HG03575 (cell line): ENCODE results near the gene KCNK5.

Experiments used
- ATAC-seq: cut with Tn5 transposase; IDR thresholded peaks from one replicate; pipeline ENCODE4 v1.9.1; 2021; ENCODE audit not compliant: unreplicated experiment, insufficient number of reproducible peaks, low FRiP score; ENCODE audit errors: extremely low read depth

Gene KCNK5

GRCh38 chr6:39204160-39204495 is 25.1 kb downstream of the KCNK5 start:
- ATAC-seq: no peak

- no peak for ATAC-seq
Observed at GRCh38 chr6:39203436-39204159, 25.7 kb downstream of the KCNK5 start.

GRCh38 chr6:39202166-39202565 is 27.1 kb downstream of the KCNK5 start:
- no peak for ATAC-seq

GRCh38 chr6:39200498-39201020 is 28.7 kb downstream of the KCNK5 start:
- ATAC-seq: no peak

GRCh38 chr6:39199976-39200375 is 29.3 kb downstream of the KCNK5 start:
- ATAC-seq: no peak

GRCh38 chr6:39199231-39199940 is 29.9 kb downstream of the KCNK5 start:
- ATAC-seq: no peak

GRCh38 chr6:39198528-39198927 is 30.7 kb downstream of the KCNK5 start:
- no peak for ATAC-seq

GRCh38 chr6:39197922-39198500 is 31.3 kb downstream of the KCNK5 start:
- ATAC-seq: no peak

GRCh38 chr6:39197521-39197920 is 31.8 kb downstream of the KCNK5 start:
- ATAC-seq: no peak

GRCh38 chr6:39196673-39197091 is 32.6 kb downstream of the KCNK5 start:
- no peak for ATAC-seq

- ATAC-seq: no peak
Observed at GRCh38 chr6:39195792-39196385, 33.4 kb downstream of the KCNK5 start.

GRCh38 chr6:39194466-39194865 is 34.8 kb downstream of the KCNK5 start:
- no peak for ATAC-seq

GRCh38 chr6:39193201-39193791 is 36.0 kb downstream of the KCNK5 start:
- no peak for ATAC-seq

GRCh38 chr6:39192736-39193135 is 36.5 kb downstream of the KCNK5 start:
- ATAC-seq: no peak

GRCh38 chr6:39191236-39191930 is 37.9 kb downstream of the KCNK5 start:
- no peak for ATAC-seq

- ATAC-seq: no peak
Observed at GRCh38 chr6:39190545-39191235, 38.6 kb downstream of the KCNK5 start.

GRCh38 chr6:39189915-39190544 is 39.2 kb downstream of the KCNK5 start:
- ATAC-seq: no peak

GRCh38 chr6:39189131-39189530 is 40.1 kb downstream of the KCNK5 start:
- no peak for ATAC-seq
